Ectodermal cell (in vitro differentiated cells): Measurements from ENCODE around the gene OMA1.

ENCODE experiments used
- H3K27ac ChIP-seq: 2 replicates; pipeline ENCODE4 v1.7.0; 2013; ENCODE audit warnings: mild to moderate bottlenecking, low read depth, low read length; ENCODE audit not compliant: insufficient read depth, poor library complexity, severe bottlenecking
- H3K27me3 ChIP-seq: 2 replicates; pipeline ENCODE4 v1.7.0; 2013; ENCODE audit warnings: mild to moderate bottlenecking, low read length; ENCODE audit not compliant: insufficient read depth, control insufficient read depth, poor library complexity, severe bottlenecking
- H3K36me3 ChIP-seq: one replicate; pipeline ENCODE4 v1.7.0; 2013; ENCODE audit warnings: low read length; ENCODE audit not compliant: control insufficient read depth, insufficient read depth
- H3K4me1 ChIP-seq: one replicate; pipeline ENCODE4 v1.7.0; 2013; ENCODE audit warnings: low read length; ENCODE audit not compliant: control insufficient read depth, insufficient read depth
- H3K4me3 ChIP-seq: 2 replicates; pipeline ENCODE4 v1.7.0; 2013; ENCODE audit warnings: low read depth, low read length, control low read depth; ENCODE audit not compliant: insufficient read depth
- H3K9me3 ChIP-seq: 2 replicates; pipeline ENCODE4 v1.7.0; 2013; ENCODE audit warnings: mild to moderate bottlenecking, low read length, moderate library complexity; ENCODE audit not compliant: control insufficient read depth
- WGBS, 2 experiments: methylation state at CpG; one replicate each; pipeline ENCODE4 v1.1.7; 2013; ENCODE audit warnings: missing lambda C conversion rate in 2 of 2; 5-methylcytosine and 5-hydroxymethylcytosine counted together

OMA1 gene

DNA sequence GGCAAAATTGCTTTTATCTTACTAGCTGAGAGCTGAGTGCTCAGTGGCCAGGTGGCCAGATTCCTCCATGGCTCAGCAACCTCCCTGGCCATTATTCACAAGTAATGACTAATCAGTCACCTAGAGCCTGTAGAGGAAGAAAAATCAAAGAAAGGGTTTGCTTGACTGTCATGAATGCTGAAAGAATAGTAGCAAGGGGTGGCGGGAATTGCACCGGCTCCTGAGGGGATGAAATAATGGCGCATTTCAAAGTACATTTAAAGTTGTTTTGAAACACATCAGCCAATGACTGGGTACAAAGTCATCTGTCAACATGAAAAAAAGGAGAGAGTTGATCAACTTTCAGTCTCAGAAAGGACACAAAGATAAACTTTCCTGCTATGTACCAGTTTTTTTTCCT lies 99.5 kb downstream of the OMA1 start:
- no peaks in the 10 kb centered on the region for H3K36me3 ChIP-seq
- H3K27me3 ChIP-seq = no peaks in the 10 kb centered on the region
- no peak overlapping the region for H3K4me3 ChIP-seq
- H3K27ac ChIP-seq = no peak overlapping the region
- H3K4me1 ChIP-seq = peaks cover 11% of the 10 kb centered on the region
- H3K9me3 ChIP-seq = no peaks in the 10 kb centered on the region
- WGBS, 2 experiments = 67 to 73% methylated on average over 3 of the region's 3 CpGs

DNA sequence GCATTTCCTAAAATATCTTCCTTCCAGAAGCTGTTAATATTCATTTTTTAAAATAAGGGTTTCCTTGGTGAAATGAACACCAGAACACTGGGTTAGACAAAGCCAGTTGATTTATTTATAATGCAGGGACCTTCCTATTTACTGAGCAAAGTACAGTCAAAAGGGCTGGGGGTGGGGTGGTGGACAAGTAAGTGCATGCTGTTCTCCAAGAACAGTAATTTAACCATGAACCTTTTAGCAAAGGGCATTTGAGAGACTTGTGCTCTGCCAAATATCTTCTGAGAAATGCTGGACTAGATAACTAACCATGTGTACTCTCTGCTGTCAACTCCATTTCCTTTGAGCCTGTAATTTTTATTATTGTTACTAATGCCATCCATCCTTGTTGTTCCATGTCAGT lies 100.2 kb downstream of the OMA1 start:
- Histone ChIP-seq H3K27me3 (no peaks in the 10 kb centered on the region), H3K9me3 (no peaks in the 10 kb centered on the region)

DNA sequence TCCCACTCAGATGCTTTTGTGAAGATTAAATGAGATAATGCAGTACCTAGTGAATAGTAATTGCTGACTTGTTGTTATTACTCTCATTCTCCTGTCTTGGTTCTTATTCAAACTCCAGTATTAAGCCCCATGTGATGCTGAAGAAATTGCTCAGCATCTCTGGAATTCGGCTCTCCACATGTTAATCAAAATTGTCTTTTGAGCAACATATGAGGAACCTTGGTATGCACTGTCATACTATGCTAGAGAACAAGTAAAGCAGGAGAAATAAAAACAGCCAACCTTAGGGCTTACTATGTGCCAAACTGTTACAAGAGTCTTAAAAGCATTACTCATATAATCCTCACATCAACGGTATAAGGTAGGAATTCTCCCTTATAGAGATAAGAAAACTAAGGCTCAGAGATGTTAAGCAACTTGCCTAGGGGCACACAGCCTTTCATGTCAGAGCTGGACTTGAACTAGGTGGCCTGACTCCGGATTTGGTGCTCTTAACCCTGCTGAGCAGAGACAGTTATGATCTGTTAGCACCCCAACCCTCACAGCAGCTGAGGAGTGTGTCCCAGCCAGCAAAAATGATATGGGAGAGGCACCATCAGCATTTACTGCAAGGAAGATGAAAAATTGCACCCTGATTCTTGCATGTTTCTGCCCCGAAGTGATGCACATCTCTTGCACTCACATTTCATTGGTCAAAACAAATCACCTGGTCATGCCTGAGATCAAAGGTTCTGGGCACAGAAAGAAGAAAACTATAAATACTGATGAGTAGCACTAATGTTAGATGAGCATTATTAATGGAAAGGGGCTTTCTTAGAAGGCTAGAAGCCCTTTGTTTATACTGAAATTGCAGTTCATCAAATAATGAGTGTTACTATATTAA lies 102.3 kb downstream of the OMA1 start:
- Histone ChIP-seq H3K9me3 (no peaks in the 10 kb centered on the region), H3K4me1 (peaks cover 11% of the 10 kb centered on the region), H3K27ac (no peak overlapping the region), H3K4me3 (no peak overlapping the region), H3K27me3 (no peaks in the 10 kb centered on the region), H3K36me3 (no peaks in the 10 kb centered on the region)
- 88 to 96% methylated on average over 3 to 4 of the region's 4 CpGs for WGBS, 2 experiments

More for the DNA sequence above, 100.2 kb downstream of the OMA1 start:
- Histone ChIP-seq H3K4me3 (no peak overlapping the region), H3K27ac (no peak overlapping the region), H3K36me3 (no peaks in the 10 kb centered on the region), H3K4me1 (peaks cover 11% of the 10 kb centered on the region)

DNA sequence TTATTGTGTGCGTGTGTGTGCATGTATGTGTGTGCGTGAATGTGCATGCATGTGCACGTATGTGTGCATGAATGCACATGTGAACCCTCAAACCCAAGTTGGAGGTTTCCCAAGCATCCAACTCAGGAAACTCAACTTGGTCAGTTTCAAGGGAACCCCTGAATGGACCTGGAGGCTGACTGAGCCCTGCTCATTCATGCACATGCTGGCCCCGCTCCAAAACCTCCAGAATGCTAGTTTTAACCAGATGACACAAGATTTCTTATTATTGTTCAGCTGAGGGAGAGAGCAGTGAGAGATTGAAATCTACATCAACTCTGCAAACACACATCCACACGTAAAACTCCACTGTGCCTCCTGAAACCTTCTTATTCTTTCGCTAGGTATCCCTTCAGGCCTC lies 104.4 kb downstream of the OMA1 start:
- WGBS, 2 experiments = 90 to 93% methylated on average over 6 of the region's 6 CpGs
- Histone ChIP-seq H3K9me3 (no peaks in the 10 kb centered on the region), H3K36me3 (no peaks in the 10 kb centered on the region), H3K4me1 (peaks cover 3% of the 10 kb centered on the region), H3K4me3 (no peak overlapping the region), H3K27me3 (no peaks in the 10 kb centered on the region), H3K27ac (no peak overlapping the region)

DNA sequence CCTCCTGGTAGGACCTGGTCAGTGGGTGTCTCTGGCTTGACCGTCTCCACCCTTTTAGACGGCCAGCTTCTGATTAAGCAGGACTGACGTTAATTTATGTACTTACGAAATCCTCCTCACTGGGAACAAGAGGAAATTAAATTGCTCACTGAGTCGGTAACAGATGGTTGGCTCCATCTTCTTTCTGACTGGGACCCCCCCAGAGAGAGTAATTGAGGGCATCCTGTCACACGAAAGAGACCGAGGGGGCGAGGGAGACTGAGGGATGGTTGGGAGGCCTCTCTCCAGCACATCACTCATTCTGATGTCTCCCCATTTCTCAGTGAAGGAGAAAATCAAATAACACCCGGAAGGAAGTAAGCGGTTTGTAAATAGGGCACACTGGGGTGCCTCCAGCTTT lies 104.8 kb downstream of the OMA1 start:
- Histone ChIP-seq H3K9me3 (no peaks in the 10 kb centered on the region), H3K27ac (no peak overlapping the region), H3K27me3 (no peaks in the 10 kb centered on the region), H3K4me3 (no peak overlapping the region), H3K4me1 (peaks cover under 1% of the 10 kb centered on the region), H3K36me3 (no peaks in the 10 kb centered on the region)
- WGBS, 2 experiments = 89 to 90% methylated on average over 10 of the region's 10 CpGs

DNA sequence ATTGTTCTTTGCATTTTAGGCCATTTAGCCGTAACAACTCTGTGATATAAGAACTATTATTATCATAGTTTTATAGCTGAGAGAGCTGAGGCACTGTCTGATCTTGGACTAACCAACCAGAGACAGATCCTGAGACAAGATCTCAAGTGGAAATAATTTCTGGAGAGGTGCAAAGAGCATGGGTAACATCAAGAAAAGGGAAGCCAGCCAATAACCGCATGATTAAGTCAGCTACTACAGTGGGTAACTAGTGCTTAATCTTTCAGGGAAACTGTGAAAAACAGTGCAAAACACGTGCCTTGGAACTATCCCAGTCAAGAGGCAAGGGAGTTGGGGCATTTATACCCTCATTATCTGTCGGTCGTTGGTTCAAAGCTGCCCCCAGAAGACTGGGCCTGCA lies 105.8 kb downstream of the OMA1 start:
- Histone ChIP-seq H3K27ac (no peak overlapping the region), H3K9me3 (no peaks in the 10 kb centered on the region), H3K36me3 (no peaks in the 10 kb centered on the region), H3K4me3 (no peak overlapping the region), H3K4me1 (no peaks in the 10 kb centered on the region), H3K27me3 (no peaks in the 10 kb centered on the region)
- WGBS, 2 experiments = 94% methylated on average over 4 to 5 of the region's 5 CpGs

DNA sequence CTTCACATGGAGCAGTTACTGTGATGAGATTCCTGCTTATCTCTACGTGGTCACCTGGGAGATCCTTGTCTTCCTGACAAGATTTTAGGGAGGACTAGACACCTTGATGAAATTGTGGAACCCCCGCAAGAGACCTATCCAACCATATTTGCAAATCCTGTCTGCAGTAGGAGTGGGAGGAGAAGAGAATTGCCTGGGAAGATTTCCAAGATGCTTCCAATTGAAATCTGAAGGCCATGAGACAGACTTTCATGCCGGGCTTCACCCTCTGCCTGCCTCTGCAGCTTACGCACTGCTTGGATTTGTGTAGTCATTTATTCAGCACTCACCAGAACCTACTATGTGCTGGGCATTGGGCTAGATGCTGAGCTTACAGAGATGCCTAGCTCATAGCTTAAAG lies 106.6 kb downstream of the OMA1 start:
- no peaks in the 10 kb centered on the region for H3K36me3 ChIP-seq
- 87 to 98% methylated on average over 4 of the region's 4 CpGs for WGBS, 2 experiments
- no peak overlapping the region for H3K4me3 ChIP-seq
- H3K27ac ChIP-seq = no peak overlapping the region
- H3K4me1 ChIP-seq = no peaks in the 10 kb centered on the region
- no peaks in the 10 kb centered on the region for H3K9me3 ChIP-seq
- H3K27me3 ChIP-seq = no peaks in the 10 kb centered on the region

DNA sequence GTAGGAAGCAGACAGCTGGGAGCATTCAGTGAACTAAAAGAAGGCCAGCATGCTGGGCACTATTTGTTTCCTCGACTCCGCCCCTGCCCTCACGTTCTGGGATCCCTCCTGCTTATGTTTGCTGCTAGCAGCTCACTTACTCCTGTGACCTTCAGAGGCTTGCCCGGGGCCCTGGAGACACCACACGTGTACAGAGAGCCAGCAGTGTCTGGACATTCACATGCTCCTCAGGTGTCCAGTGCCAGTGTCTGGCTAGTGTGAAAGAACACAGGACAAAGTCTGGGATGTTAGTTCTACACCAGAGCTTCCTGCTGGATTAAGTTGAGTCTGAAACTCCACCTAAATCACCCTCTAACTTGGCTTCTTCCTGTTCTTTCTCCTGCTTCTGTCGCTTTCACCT lies 108.1 kb downstream of the OMA1 start:
- H3K4me3 ChIP-seq = no peak overlapping the region
- H3K9me3 ChIP-seq = no peaks in the 10 kb centered on the region
- WGBS, 2 experiments = 67 to 70% methylated on average over 6 of the region's 6 CpGs
- H3K27me3 ChIP-seq = no peaks in the 10 kb centered on the region
- H3K36me3 ChIP-seq = no peaks in the 10 kb centered on the region
- no peaks in the 10 kb centered on the region for H3K4me1 ChIP-seq
- H3K27ac ChIP-seq = no peak overlapping the region

DNA sequence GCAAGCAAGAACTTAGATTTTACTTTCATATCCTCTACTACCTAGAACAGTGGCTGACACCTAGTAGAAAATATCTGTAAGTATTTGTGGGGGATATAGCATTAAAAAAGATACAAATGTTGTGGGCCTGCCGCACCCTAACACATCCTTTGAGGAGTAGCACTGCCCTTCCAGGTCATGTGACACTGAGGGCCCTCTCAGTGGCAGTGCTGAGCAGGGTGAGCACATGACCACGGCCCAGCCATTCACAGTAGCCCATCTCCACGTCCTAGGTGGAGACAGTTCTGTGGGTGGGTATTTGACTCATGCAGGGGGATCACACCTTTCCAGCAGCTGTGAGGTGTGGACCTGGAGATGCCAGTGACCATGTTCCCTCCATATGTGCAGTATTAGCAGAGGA lies 108.9 kb downstream of the OMA1 start:
- H3K4me3 ChIP-seq = no peak overlapping the region
- H3K27me3 ChIP-seq = no peaks in the 10 kb centered on the region
- no peaks in the 10 kb centered on the region for H3K36me3 ChIP-seq
- no peaks in the 10 kb centered on the region for H3K9me3 ChIP-seq
- H3K27ac ChIP-seq = no peak overlapping the region
- H3K4me1 ChIP-seq = peaks cover 7% of the 10 kb centered on the region
- 88 to 93% methylated on average over 3 of the region's 3 CpGs for WGBS, 2 experiments

DNA sequence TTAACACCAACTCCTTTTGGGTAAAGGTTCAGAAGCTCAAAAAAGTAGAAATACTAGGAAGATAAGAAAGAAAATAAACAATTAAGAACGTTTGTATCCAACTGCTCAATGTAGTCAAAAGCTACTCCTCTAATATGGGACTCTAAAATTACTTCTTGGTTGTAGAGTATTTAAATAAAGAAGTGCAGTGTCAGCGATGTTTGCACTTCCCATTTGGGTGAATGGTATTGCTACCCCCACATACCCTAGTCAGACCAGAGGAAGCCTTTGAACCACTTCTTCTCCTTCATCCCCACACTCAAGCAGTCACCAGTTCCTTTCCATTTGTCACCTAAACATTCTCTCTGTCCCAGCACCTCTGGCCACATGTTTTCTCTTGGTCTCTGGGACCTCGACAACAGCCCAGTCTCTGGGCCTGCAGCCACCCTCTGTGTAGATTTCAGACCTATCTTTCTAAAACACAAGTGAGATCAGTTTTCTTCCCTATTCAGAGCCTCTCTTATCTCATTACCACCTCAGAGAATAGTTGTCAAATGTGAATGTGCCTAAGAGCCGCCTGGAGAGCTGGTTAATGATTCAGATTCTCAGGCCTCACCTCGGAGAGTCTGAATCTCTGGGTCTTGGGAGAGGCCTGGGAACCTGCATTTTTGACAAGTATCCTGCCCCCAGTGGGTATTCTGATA lies 109.8 kb downstream of the OMA1 start:
- H3K4me1 ChIP-seq = peaks cover 7% of the 10 kb centered on the region
- WGBS, 2 experiments = 91 to 94% methylated on average over 5 of the region's 5 CpGs
- H3K36me3 ChIP-seq = no peaks in the 10 kb centered on the region
- H3K27me3 ChIP-seq = no peaks in the 10 kb centered on the region
- no peak overlapping the region for H3K27ac ChIP-seq
- no peak overlapping the region for H3K4me3 ChIP-seq
- H3K9me3 ChIP-seq = no peaks in the 10 kb centered on the region
